ENCODE results near the gene LYST.
"Not testable (repeated sequence)": the region's sequence is repeated elsewhere in the genome, so short reads cannot be mapped to it uniquely, and the experiment has no call there.

LYST gene

DNA sequence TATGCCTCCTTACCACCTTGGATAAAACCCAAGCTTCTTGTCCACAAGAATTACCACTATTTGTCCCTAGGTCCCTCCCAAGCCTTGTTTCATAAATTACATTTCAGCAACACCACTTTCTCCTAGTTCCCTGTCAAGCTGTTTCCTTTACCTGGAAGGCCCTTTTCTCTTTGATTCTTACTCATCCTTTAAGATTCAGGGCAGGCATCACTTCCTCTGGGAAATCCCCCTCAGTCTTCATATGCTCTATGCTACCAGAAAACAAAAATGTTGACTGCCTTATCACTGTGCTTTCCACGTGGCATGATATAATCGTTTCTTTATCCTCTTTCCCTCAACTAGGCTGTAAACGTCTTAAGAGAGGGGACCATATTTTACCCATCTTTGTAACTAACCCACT is 102.7 kb downstream of the LYST start:
- no peak overlapping the region for H3K4me3 ChIP-seq (ENCODE audit: low read depth, low read length)
- TF ChIP-seq, protein P1, sequence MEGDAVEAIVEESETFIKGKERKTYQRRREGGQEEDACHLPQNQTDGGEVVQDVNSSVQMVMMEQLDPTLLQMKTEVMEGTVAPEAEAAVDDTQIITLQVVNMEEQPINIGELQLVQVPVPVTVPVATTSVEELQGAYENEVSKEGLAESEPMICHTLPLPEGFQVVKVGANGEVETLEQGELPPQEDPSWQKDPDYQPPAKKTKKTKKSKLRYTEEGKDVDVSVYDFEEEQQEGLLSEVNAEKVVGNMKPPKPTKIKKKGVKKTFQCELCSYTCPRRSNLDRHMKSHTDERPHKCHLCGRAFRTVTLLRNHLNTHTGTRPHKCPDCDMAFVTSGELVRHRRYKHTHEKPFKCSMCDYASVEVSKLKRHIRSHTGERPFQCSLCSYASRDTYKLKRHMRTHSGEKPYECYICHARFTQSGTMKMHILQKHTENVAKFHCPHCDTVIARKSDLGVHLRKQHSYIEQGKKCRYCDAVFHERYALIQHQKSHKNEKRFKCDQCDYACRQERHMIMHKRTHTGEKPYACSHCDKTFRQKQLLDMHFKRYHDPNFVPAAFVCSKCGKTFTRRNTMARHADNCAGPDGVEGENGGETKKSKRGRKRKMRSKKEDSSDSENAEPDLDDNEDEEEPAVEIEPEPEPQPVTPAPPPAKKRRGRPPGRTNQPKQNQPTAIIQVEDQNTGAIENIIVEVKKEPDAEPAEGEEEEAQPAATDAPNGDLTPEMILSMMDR (IDR thresholded peaks at IDR 0.05; ENCODE audit: borderline replicate concordance, insufficient read depth, low read depth, low read length) = no peak

DNA sequence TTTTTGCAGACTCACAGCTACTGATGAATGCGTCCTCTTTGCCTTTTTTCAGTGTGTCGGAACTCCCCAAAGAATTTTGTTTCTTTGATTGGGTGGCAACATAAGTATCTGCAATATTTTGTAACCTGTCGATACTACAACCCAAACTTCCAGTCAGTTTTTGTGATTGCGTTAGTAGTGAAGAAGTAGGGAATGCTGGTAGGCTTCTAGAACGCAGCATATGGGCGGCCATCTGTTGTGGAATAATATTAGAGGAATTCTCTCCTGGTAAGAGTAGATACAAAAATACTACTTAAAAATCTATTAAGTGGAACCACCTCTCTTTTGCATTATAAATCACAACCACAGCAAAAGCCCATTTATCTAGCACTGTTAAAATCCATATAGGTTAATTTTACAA is 107.4 kb downstream of the LYST start:
- no peak overlapping the region for H3K4me3 ChIP-seq (ENCODE audit: low read depth, low read length)
- TF ChIP-seq, protein P1 (IDR thresholded peaks at IDR 0.05; ENCODE audit: borderline replicate concordance, insufficient read depth, low read depth, low read length) = no peak

DNA sequence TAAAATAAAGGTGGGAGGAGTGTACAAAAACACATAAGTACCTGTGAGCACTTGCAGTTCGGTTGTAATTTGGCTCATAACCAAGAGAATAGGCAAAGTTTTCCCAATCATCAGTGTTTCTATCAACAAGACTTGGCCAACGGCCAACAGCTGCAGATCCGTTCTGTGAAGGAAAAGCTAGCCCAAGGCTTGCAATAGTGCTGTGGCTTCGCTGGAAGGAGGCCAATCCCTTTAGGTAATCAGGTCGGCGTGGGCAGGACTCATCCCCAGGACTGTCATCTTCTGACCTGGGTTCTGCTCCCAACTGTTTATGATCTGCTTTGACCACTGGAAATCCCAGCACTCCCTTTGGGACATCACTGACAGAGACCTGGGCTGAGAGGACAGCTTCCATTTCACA is 107.8 kb downstream of the LYST start:
- TF ChIP-seq, protein P1 (IDR thresholded peaks at IDR 0.05; ENCODE audit: borderline replicate concordance, insufficient read depth, low read depth, low read length) = no peak
- H3K4me3 ChIP-seq (ENCODE audit: low read depth, low read length) = no peak overlapping the region

DNA sequence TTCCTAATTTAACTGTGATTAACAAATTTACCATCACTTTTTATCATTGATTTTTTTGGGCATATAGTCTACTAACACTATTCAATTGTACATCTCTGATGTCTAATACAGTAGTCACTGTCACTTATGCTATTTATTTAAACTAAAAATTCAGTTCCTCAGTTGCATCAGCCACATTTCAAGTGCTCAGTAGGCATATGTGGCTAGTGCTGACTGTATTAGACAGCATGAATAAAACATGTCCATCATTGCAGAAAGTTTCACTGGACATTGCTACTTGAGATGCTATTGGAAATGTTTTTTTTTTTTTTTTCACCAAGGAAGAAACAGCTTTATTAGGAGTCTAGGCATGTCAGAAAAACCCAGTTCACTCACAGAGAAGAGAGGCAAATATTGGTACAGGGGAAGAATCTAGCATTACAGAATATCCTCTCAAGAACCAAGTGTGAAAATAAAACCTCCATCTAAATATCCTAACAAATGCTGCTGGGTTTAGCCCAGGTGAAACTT is 109.1 kb downstream of the LYST start:
- TF ChIP-seq, protein P1 (IDR thresholded peaks at IDR 0.05; ENCODE audit: borderline replicate concordance, insufficient read depth, low read depth, low read length) = no peak
- no peak overlapping the region for H3K4me3 ChIP-seq (ENCODE audit: low read depth, low read length)

DNA sequence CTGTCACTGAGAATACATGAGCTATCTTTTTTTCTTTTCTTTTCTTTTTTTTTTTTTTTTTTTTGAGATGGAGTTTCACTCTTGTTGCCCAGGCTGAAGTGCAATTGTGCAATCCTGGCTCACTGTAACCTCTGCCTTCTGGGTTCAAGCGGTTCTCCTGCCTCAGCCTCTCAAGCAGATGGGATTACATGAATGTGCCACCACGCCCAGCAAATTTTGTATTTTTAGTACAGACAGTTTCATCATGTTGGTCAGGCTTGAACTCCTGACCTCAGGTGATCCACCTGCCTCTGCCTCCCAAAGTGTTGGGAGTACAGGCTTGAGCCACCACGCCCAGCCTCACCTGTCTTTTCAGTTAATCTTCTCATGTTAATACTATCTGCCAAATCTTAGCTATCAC is 112.5 kb downstream of the LYST start:
- not testable (repeated sequence) for H3K4me3 ChIP-seq (ENCODE audit: low read depth, low read length)

DNA sequence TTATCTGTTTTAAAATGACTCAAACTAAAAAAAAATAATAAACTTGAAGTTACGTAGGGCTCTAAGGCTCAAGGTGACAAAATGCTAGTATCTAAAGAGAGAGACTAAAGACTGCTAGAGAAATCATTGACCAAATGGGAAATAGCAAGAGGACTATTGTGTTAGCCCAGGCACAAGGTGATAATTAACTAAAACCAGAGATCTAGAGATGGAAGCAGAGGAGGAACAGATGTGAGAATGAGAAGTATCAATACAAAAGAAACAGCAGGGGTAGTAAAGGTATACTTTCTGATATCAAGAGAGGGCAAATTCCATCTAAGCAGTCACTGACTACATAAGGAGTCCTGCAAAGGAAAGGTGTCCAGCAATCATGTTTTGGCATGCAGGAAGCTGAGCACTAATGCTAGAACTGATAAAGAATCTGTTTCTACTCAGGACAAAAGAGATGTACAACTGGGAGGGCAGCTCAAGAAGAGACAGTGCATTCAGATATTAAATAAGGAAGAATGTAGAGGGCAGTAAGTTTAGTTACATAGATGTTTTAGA is 116.9 kb downstream of the LYST start:
- TF ChIP-seq, protein P1 (IDR thresholded peaks at IDR 0.05; ENCODE audit: borderline replicate concordance, insufficient read depth, low read depth, low read length) = no peak
- no peak overlapping the region for H3K4me3 ChIP-seq (ENCODE audit: low read depth, low read length)

DNA sequence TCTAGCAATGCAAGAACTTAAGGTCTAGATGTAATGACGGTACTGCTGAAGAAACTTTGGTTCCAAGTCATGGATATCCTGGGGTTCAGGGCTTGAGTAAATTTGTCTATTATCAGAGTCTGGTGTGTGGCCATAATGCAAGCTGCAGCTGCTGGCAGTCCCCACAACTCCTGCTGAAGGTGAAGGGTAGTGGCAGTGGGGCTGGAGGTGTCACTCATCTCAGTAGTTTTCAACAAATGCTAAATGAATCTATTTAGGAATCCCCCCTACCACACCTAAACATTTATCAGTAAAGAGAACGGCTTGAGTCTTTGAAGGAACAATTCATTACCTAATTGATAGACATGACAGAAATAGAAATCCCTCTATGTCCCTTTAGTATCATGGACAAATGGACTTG is 118.0 kb downstream of the LYST start:
- no peak overlapping the region for H3K4me3 ChIP-seq (ENCODE audit: low read depth, low read length)
- TF ChIP-seq, protein P1 (IDR thresholded peaks at IDR 0.05; ENCODE audit: borderline replicate concordance, insufficient read depth, low read depth, low read length) = no peak

DNA sequence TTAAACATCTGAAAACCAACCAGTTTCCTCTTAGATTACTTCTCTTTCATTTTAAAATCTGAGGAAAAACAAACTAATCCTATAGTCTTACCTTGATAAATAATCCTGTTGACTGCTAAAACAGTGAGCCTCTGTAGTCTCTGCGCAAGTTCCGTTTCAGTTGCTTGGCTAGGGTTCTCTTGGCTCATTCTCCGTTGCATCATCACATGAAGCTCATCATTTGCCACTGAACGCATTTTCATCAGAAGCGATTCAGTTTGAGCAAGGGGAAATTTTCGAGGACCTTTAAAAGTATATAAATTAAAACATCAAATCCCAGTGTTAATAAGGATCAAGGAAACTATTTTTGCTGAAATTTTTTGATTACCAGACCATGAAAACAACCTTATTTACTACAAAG is 120.5 kb downstream of the LYST start:
- TF ChIP-seq, protein P1 (IDR thresholded peaks at IDR 0.05; ENCODE audit: borderline replicate concordance, insufficient read depth, low read depth, low read length) = no peak
- H3K4me3 ChIP-seq (ENCODE audit: low read depth, low read length) = no peak overlapping the region

All from GM12875 (cell line).